ENCODE measurements around the gene MPO. TPM values are rescaled to one million over a fixed set of nuclear protein-coding genes. Genes with fewer than 3 reads are reported as not detected.

The MPO gene
- total and polyA plus RNA-seq, 2 of the 4 experiments (the other 2 are of a cell fraction), result not detected

DNA sequence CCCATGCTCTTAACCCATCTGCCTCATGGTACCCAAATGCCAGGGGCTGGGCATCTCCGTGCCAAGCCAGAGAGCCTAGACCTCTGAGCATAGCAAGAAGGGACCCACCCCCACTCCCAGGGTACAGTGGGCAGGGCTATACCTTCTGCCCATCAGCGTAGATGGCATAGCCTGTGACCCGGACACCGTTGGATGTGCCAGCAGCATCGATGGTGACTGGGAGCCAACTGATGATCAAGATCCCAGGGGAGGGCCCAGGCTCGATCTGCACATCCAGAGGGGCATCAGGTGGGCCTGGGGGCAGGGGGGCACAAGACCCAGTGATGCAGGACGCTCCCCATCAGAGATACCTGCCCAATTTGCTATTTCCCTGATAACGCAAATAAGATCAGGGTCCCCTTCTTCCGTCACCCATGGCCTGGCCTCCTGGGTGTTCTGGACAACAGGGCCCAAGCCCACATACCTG is 30.7 kb upstream of the MPO start:
- Histone ChIP-seq H4K20me1 (ENCODE audit: insufficient read depth, low read length) (no peaks in the 10 kb centered on the region), H3K9me3 (ENCODE audit: control insufficient read depth, insufficient read depth, low read length) (no peaks in the 10 kb centered on the region), H4K8ac (ENCODE audit: low read depth in 2 of 2, low read length in 2 of 2) (no peak overlapping the region), H2BK15ac (ENCODE audit: low read depth, low read length) (no peak overlapping the region), H3K4me1 (ENCODE audit: control insufficient read depth, insufficient read depth, low read length) (no peaks in the 10 kb centered on the region), H2AFZ (replicated peaks; ENCODE audit: low read length, poor library complexity) (no peak overlapping the region), H4K91ac (ENCODE audit: insufficient read depth, low read depth, low read length) (no peak overlapping the region), H3K14ac (replicated peaks; ENCODE audit: low read depth, low read length) (no peak overlapping the region), H2BK120ac (ENCODE audit: low read depth, low read length) (no peak overlapping the region), H3K18ac (ENCODE audit: low read depth, low read length) (no peak overlapping the region), H3K79me1 (ENCODE audit: low read depth in 1 of 2, low read length in 2 of 2) (no peaks in the 10 kb centered on the region), H3K23ac (ENCODE audit: low read depth, low read length) (no peak overlapping the region), H3K4me3 (ENCODE audit: insufficient read depth, low read depth, low read length) (no peak overlapping the region), H3K36me3 (ENCODE audit: control insufficient read depth, insufficient read depth, low read length) (no peaks in the 10 kb centered on the region), H3K9ac (ENCODE audit: low read depth, low read length) (no peak overlapping the region), H3K27me3 (ENCODE audit: control insufficient read depth, insufficient read depth, low read length) (peaks cover 2% of the 10 kb centered on the region; the same call in 1 of the 2 replicates), H3K9me1 (ENCODE audit: insufficient read depth, low read length) (no peaks in the 10 kb centered on the region), H3K4me2 (ENCODE audit: low read depth, low read length) (no peak overlapping the region), H4K5ac (ENCODE audit: low read depth, low read length) (no peak overlapping the region), H2BK20ac (ENCODE audit: low read depth, low read length) (no peak overlapping the region), H2BK5ac (ENCODE audit: low read depth, low read length, poor library complexity, severe bottlenecking) (no peak overlapping the region), H2AK5ac (ENCODE audit: low read depth, low read length) (no peak overlapping the region), H2AK9ac (replicated peaks; ENCODE audit: low read depth, low read length, poor library complexity) (no peak overlapping the region), H3K4ac (ENCODE audit: low read depth, low read length) (no peak overlapping the region), H3K27ac (ENCODE audit: insufficient read depth, low read length) (no peak overlapping the region), H3K56ac (ENCODE audit: extremely low read depth, insufficient read depth, low read length) (no peak overlapping the region)
- in situ Hi-C loops (cut with MboI; ENCODE audit: low sequenced_read_pairs), result no loop called here
- DNase-seq (no peak), ATAC-seq (ENCODE audit: low read depth) (no peak)
- ChIA-PET CTCF (no interaction called here), POLR2A (ENCODE audit: unreplicated experiment) (no interaction called here)
- WGBS, 2 experiments (ENCODE audit: extremely low coverage in 2 of 2, insufficient read length in 1 of 2), result 67% methylated on average over 4 of the region's 9 CpGs; no CpG with 5 or more reads in 1 of the 2 experiments
- intact Hi-C loops (cut with micrococcal nuclease), result no loop called here
- BruUV-seq (replicated peaks), result no TSS peak
- TF ChIP-seq RFX5 (IDR thresholded peaks at IDR 0.05; ENCODE audit: low read depth, low read length) (no peak), ELK1 (IDR thresholded peaks at IDR 0.05; ENCODE audit: borderline replicate concordance, low read depth, low read length) (no peak), MXI1 (IDR thresholded peaks at IDR 0.05; ENCODE audit: borderline replicate concordance, low read depth, low read length) (no peak), CTCF (conservative IDR thresholded peaks at IDR 0.05; ENCODE audit: low read depth, low read length) (no peak), MAFK (IDR thresholded peaks at IDR 0.05; ENCODE audit: low read depth, low read length) (no peak), RAD21 (IDR thresholded peaks at IDR 0.05; ENCODE audit: low read length) (no peak), POLR2A (IDR thresholded peaks at IDR 0.05; ENCODE audit: low read depth, low read length) (no peak), USF2 (IDR thresholded peaks at IDR 0.05; ENCODE audit: low read depth, low read length) (no peak), RCOR1 (IDR thresholded peaks at IDR 0.05; ENCODE audit: insufficient replicate concordance, low read length) (no peak), BHLHE40 (IDR thresholded peaks at IDR 0.05; ENCODE audit: low read depth, low read length) (no peak), SMC3 (IDR thresholded peaks at IDR 0.05; ENCODE audit: low read depth, low read length) (no peak), CEBPB (IDR thresholded peaks at IDR 0.05; ENCODE audit: low read depth, low read length) (no peak)
- dilution Hi-C loops (cut with HindIII; ENCODE audit: low sequenced_read_pairs, unreplicated experiment), result no loop called here
